ENCODE data around the gene POLL. TPM values are rescaled to one million over a fixed set of nuclear protein-coding genes. Genes with fewer than 3 reads are reported as not detected.

The POLL gene
- polyA plus RNA-seq, 1 experiment = 31.3 TPM

DNA sequence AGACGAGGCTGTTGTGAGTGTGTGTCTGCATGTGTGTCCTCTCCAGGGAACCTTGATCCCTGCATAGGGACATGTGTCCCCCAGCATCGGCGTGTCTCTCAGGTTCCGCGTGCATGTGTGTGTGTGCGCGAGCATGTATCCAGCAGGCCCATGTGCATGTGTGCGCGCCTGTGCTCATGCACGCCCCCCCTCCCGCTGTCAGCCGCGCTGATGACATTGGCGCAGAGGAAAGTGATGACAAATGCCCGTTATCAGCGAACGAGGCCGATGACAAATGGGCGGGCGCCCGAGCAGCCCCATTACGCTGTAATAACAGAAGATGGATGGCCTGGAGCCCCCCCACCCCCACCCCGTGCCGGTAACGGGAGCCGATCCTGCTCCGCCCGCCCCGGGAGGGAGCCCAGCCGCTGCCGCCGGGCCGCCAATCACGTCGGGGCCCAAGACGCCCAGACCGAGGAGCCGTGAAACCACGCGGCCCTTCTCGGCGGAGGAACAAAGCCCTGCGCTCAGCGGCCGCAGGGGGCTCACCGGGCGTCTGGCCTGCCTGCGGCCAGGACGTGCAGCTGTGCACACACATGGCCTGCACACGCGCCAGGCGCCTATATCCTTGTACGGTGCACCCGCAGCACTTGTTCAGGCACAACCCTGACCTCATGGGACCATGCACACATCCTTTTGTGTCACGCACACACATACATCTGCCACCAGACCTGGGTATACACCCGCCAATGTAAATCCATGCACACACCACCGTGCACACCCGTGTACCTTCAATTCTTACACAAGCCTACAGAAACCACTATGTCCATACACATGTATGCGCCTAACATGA is 21.5 kb downstream of the POLL start:
- ChIA-PET CTCF (interaction anchor here (0.6 to 7.8 kb wide), 2 partner anchors 42 to 354 kb away, joined by 3 to 115 read pairs; no protein-coding TSS in a partner anchor), POLR2A (no interaction called here)
- peaks cover 31% of the 10 kb centered on the region for H3K27me3 ChIP-seq (ENCODE audit: control insufficient read depth, insufficient read depth, low read length)
- DNase-seq (ENCODE audit: low read depth) = no peak
- H3K36me3 ChIP-seq (ENCODE audit: control insufficient read depth, insufficient read depth, low read length) = no peaks in the 10 kb centered on the region
- H3K4me3 ChIP-seq (ENCODE audit: low read depth, low read length) = 0 out of 2 replicates have a peak overlapping the region, but pooled peaks have one; percentile 17
- 0 out of 2 replicates have a peak, but pooled peaks have one; percentile 11 for TF ChIP-seq CTCF (IDR thresholded peaks at IDR 0.05; ENCODE audit: insufficient read depth, low read depth, low read length)

DNA sequence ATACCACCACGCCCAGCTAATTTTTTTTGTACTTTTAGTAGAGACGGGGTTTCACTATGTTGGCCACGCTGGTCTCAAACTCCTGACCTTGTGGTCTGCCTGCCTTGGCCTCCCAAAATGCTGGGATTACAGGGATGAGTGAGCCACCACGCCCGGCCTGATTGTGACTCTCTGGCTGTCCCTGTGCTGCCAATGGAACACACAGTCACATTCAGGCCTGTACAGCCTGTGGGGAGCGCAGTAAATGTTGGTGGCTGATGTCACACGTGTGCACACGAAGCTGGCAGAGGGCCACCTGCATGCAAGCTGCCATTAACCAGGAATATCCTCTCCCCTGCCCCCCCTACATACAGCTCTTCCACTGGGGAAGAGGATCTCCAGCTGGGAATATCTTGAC is 22.1 kb downstream of the POLL start:
- no peak for DNase-seq (ENCODE audit: low read depth)
- CTCF ChIA-PET = interaction anchor here (0.6 kb wide), 1 partner anchor 42 kb away, joined by 3 read pairs; no protein-coding TSS in a partner anchor
- POLR2A ChIA-PET = no interaction called here
- TF ChIP-seq CTCF (IDR thresholded peaks at IDR 0.05; ENCODE audit: insufficient read depth, low read depth, low read length) = no peak
- H3K36me3 ChIP-seq (ENCODE audit: control insufficient read depth, insufficient read depth, low read length) = no peaks in the 10 kb centered on the region
- peaks cover 31% of the 10 kb centered on the region for H3K27me3 ChIP-seq (ENCODE audit: control insufficient read depth, insufficient read depth, low read length)
- H3K4me3 ChIP-seq (ENCODE audit: low read depth, low read length) = no peak overlapping the region

GRCh38 chr10:101565370-101565900 is 22.6 kb downstream of the POLL start:
- Histone ChIP-seq H3K27me3 (ENCODE audit: control insufficient read depth, insufficient read depth, low read length) (peaks cover 31% of the 10 kb centered on the region), H3K36me3 (ENCODE audit: control insufficient read depth, insufficient read depth, low read length) (no peaks in the 10 kb centered on the region), H3K4me3 (ENCODE audit: low read depth, low read length) (no peak overlapping the region)
- TF ChIP-seq CTCF (IDR thresholded peaks at IDR 0.05; ENCODE audit: insufficient read depth, low read depth, low read length) = no peak
- no peak for DNase-seq (ENCODE audit: low read depth)
- ChIA-PET CTCF (interaction anchor here (0.5 to 0.6 kb wide), 2 partner anchors 43 to 310 kb away, joined by 3 read pairs; no protein-coding TSS in a partner anchor), POLR2A (no interaction called here)

- DNase-seq (ENCODE audit: low read depth) = no peak
- no peak for TF ChIP-seq CTCF (IDR thresholded peaks at IDR 0.05; ENCODE audit: insufficient read depth, low read depth, low read length)
- H3K36me3 ChIP-seq (ENCODE audit: control insufficient read depth, insufficient read depth, low read length) = no peaks in the 10 kb centered on the region
- ChIA-PET CTCF (interaction anchor here (0.5 kb wide), 1 partner anchor 309 kb away, joined by 3 read pairs; no protein-coding TSS in a partner anchor), POLR2A (no interaction called here)
- H3K27me3 ChIP-seq (ENCODE audit: control insufficient read depth, insufficient read depth, low read length) = peaks cover 29% of the 10 kb centered on the region
- no peak overlapping the region for H3K4me3 ChIP-seq (ENCODE audit: low read depth, low read length)
Observed at GRCh38 chr10:101564490-101564991, 23.5 kb downstream of the POLL start.

DNA sequence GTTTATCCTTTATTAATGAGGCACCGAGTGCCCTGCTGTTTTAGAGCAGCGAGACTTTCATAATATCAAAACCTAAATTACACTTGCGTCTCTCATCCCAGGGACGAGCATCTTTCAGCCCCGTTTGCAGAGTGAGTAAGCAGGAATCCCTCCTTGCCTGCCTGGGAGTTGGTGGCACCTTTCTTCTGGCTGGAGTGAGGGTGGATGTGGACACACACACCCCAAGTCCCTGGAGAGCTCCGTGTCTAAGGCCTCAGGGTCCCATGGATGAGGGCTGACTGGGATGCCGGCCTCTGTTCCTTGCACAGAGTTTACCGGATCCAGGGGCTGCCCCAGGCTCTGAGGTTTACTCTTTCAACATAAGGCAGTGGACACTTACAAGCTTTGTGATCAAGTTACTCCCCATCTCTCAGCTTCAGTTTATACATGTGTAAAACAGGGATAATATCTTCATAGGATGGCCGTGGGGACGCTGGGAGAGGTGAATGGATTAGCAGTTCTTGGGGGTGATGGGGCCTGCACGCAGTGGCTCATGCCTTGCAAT is 24.5 kb downstream of the POLL start:
- DNase-seq (ENCODE audit: low read depth) = no peak
- CTCF ChIA-PET = interaction anchor here (3.0 kb wide), 1 partner anchor 349 kb away, joined by 10 read pairs; no protein-coding TSS in a partner anchor
- POLR2A ChIA-PET = no interaction called here

More for the DNA sequence above, 24.5 kb downstream of the POLL start:
- H3K4me3 ChIP-seq (ENCODE audit: low read depth, low read length) = no peak overlapping the region
- TF ChIP-seq CTCF (IDR thresholded peaks at IDR 0.05; ENCODE audit: insufficient read depth, low read depth, low read length) = no peak
- no peaks in the 10 kb centered on the region for H3K36me3 ChIP-seq (ENCODE audit: control insufficient read depth, insufficient read depth, low read length)
- H3K27me3 ChIP-seq (ENCODE audit: control insufficient read depth, insufficient read depth, low read length) = peaks cover 24% of the 10 kb centered on the region
